Heart left ventricle (tissue), 16 donors: ENCODE results near the gene CACNA2D1. TPM values are rescaled to one million over a fixed set of nuclear protein-coding genes. Genes with fewer than 3 reads are reported as not detected.
A peak's percentile ranks its signal among the peaks of the same experiment; 100 is the strongest.

Experiments used
- ATAC-seq, 4 donors: fragments of 200-7000 bp; cut with Tn5 transposase; one replicate each; pipeline ENCODE4 v1.9.1; 2020 to 2022; ENCODE audit warnings: moderate library complexity in 4 of 4, mild to moderate bottlenecking in 3 of 4, moderate number of reproducible peaks in 1 of 4
- DNase-seq, 5 donors: peaks; one replicate each; pipeline ENCODE4 v3.0.0-alpha.2; 2020
- H3K27ac ChIP-seq, 12 donors: fragments of 200-600 bp; sonication (generic) in 4 of 12; one replicate each; pipeline versions ENCODE4 v1.5.0 to v1.8.0; 2016 to 2022; ENCODE audit warnings: mild to moderate bottlenecking in 2 of 12
- H3K27me3 ChIP-seq, 9 donors: fragments of 200-600 bp; sonication (generic) in 2 of 9; one replicate each; pipeline versions ENCODE4 v1.5.1 to v1.8.0; 2016 to 2022; ENCODE audit warnings: mild to moderate bottlenecking in 3 of 9
- H3K36me3 ChIP-seq, 9 donors: fragments of 200-600 bp; sonication (generic) in 2 of 9; one replicate each; pipeline versions ENCODE4 v1.5.0 to v1.8.0; 2018 to 2022; ENCODE audit warnings: mild to moderate bottlenecking in 2 of 9
- H3K4me1 ChIP-seq, 12 donors: fragments of 200-600 bp; sonication (generic) in 4 of 12; one replicate each; pipeline versions ENCODE4 v1.5.0 to v1.8.0; 2016 to 2022; ENCODE audit warnings: mild to moderate bottlenecking in 3 of 12
- H3K4me3 ChIP-seq, 12 donors: fragments of 200-600 bp; sonication (generic) in 4 of 12; one replicate each; pipeline versions ENCODE4 v1.5.0 to v1.8.0; 2017 to 2022; ENCODE audit warnings: mild to moderate bottlenecking in 9 of 12, moderate library complexity in 4 of 12
- H3K9me3 ChIP-seq, 12 donors: fragments of 200-600 bp; sonication (generic) in 4 of 12; one replicate each; pipeline versions ENCODE4 v1.5.0 to v1.8.0; 2016 to 2022; ENCODE audit warnings: mild to moderate bottlenecking in 1 of 12
- CTCF ChIP-seq, 12 donors: fragments of 200-600 bp; sonication (generic) in 4 of 12; IDR thresholded peaks; one replicate each; pipeline versions ENCODE4 v1.5.0 to v1.8.0; 2018 to 2022; ENCODE audit warnings: antibody characterized with exemption in 12 of 12, mild to moderate bottlenecking in 5 of 12
- POLR2A ChIP-seq, 2 donors: fragments of 450-650 bp; IDR thresholded peaks; one replicate each; pipeline ENCODE4 v1.6.1; 2017; ENCODE audit warnings: antibody characterized with exemption in 2 of 2, mild to moderate bottlenecking in 2 of 2, moderate library complexity in 2 of 2
- WGBS, 4 donors: extraction: QIAGEN DNeasy Blood & Tissue Kit in 2 of 4; methylation state at CpG; one replicate each; pipeline versions ENCODE4 v1.1.5 to v1.1.7; 2013 to 2018; 5-methylcytosine and 5-hydroxymethylcytosine counted together
- intact Hi-C, 10 donors: fragments of 100-400 bp; cut with DNase I; formaldehyde crosslinking; loops; one replicate each; pipeline versions ENCODE4 v1.11.1 to v1.14.2; 2022
- polyA plus RNA-seq, 2 donors: library from polyadenylated mRNA; stranded (reverse); fragments of 200-250 nt; gene quantifications; one replicate each; pipeline ENCODE4 v1.2.3, GENCODE V29; 2013
- total RNA-seq, 9 donors: library from RNA; depleted of rRNA in 2 of 9; stranded (reverse); fragments of >200 nt in 2 of 9; fragmentation: NEBNext Ultra II Directional in 3 of 9; extraction: Animal tissue kit (Norgen Biotek cat#: 25700) in 3 of 9; gene quantifications; one replicate each; pipeline versions ENCODE4 v1.1.0 to v1.2.4, GENCODE V29; 2016 to 2023
- donor health status: ischemic (EF 13 %, LVEDD 7.1; RV severe dilation, severe dysfunction).
- donor health status: healthy with polysubstance abuse.
- donor health status: DM: no; HTN: yes; CAD: no.
- donor health status: DM: no; HTN: no; CAD: no.
- donor health status: ischemic (EF 25% LVEDD 6.9; RV normal size, moderate dysfunction).
- donor health status: ischemic (EF 25% LVEDD 5.7; RV mildly dilated, moderate dysfunction).
- donor health status: healthy.
- donor health status: DM: yes; HTN: yes; CAD: no.
- donor health status: ischemic (EF 35%, LVEDD 5.7; RV mildly dilated, moderate dysfunction).
- donor health status: nonischemic (EF 11% LVEDD 7.7; RV severe dilation, severe dysfunction).
- donor health status: DM: yes; HTN: yes; CAD: no.
- donor health status: PGD.
- donor health status: ischemic (EF 29% LVEDD 5.4; RV normal size, mild dysfunction).
- donor health status: nonischemic (EF 23%, LVEDD 6.1; RV moderate dilation, normal function).

Gene CACNA2D1
- total and polyA plus RNA-seq, 11 donors: 13.5 to 122 (median 55.5) TPM

- intact Hi-C loops: loop anchor here in 1 of 10 donors (5.0 to 10.0 kb wide), 2 partner anchors 41 to 123 kb away; no protein-coding TSS in a partner anchor
- DNase-seq (no peak), ATAC-seq (peak in 1 of 4 donors; percentile 7)
- WGBS, 4 donors: 27 to 39% (median 34%) methylated on average over 2 of the region's 2 CpGs
- H3K4me1 ChIP-seq: peaks cover 0 to 49% (median 16%) of the 10 kb centered on the region in 12 donors
- no peak for TF ChIP-seq POLR2A (IDR thresholded peaks at IDR 0.05)
- TF ChIP-seq CTCF (IDR thresholded peaks at IDR 0.05): no peak
- H3K9me3 ChIP-seq: no peaks in the 10 kb centered on the region
- H3K4me3 ChIP-seq: no peak overlapping the region
- H3K36me3 ChIP-seq: no peaks in the 10 kb centered on the region
- no peaks in the 10 kb centered on the region for H3K27me3 ChIP-seq
- peak overlapping the region in 1 of 12 donors; percentile 35 for H3K27ac ChIP-seq
These were observed 85.5 kb downstream of the CACNA2D1 start for GRCh38 chr7:82358009-82358578.

GRCh38 chr7:82348251-82348650 lies 95.3 kb downstream of the CACNA2D1 start:
- DNase-seq (no peak), ATAC-seq (peak in 3 of 4 donors; percentile 42 to 69 (median 66))
- TF ChIP-seq POLR2A (IDR thresholded peaks at IDR 0.05) (no peak), CTCF (IDR thresholded peaks at IDR 0.05) (no peak)
- H3K4me3 ChIP-seq: peak overlapping the region in 2 of 12 donors; percentile 1 to 14
- no peaks in the 10 kb centered on the region for H3K27me3 ChIP-seq
- H3K36me3 ChIP-seq: peaks cover 0 to 13% (median 0%) of the 10 kb centered on the region in 9 donors
- no peaks in the 10 kb centered on the region for H3K9me3 ChIP-seq
- 29 to 41% (median 40%) methylated on average over 5 of the region's 5 CpGs for WGBS, 4 donors
- H3K27ac ChIP-seq: peak overlapping the region in 4 of 12 donors; percentile 3 to 21 (median 16)
- intact Hi-C loops: no loop called here
- peaks cover 0 to 12% (median 0%) of the 10 kb centered on the region in 12 donors for H3K4me1 ChIP-seq

GRCh38 chr7:82347808-82348207 lies 95.8 kb downstream of the CACNA2D1 start:
- Histone ChIP-seq H3K4me1 (peaks cover 0 to 12% (median 0%) of the 10 kb centered on the region in 12 donors), H3K27ac (peak overlapping the region in 4 of 12 donors; percentile 3 to 21 (median 16))

More at GRCh38 chr7:82347808-82348207, 95.8 kb downstream of the CACNA2D1 start:
- 68 to 79% (median 74%) methylated on average over 1 of the region's 1 CpG for WGBS, 4 donors
- H3K36me3 ChIP-seq: peaks cover 0 to 13% (median 0%) of the 10 kb centered on the region in 9 donors
- no peaks in the 10 kb centered on the region for H3K9me3 ChIP-seq
- no peak for TF ChIP-seq CTCF (IDR thresholded peaks at IDR 0.05)
- TF ChIP-seq POLR2A (IDR thresholded peaks at IDR 0.05): no peak
- intact Hi-C loops: no loop called here
- no peak for DNase-seq
- ATAC-seq: peak in 1 of 4 donors; percentile 22
- H3K4me3 ChIP-seq: peak overlapping the region in 2 of 12 donors; percentile 1 to 14
- no peaks in the 10 kb centered on the region for H3K27me3 ChIP-seq
